Esophagus muscularis mucosa (tissue), 3 donors: ENCODE measurements around the gene ADORA1.

Source experiments
- POLR2A ChIP-seq: fragments of 450-650 bp; IDR thresholded peaks from one replicate; pipeline ENCODE4 v1.6.1; 2017; ENCODE audit warnings: antibody characterized with exemption, moderate library complexity, mild to moderate bottlenecking, low read depth
- POLR2AphosphoS5 ChIP-seq, 2 donors: sonication (generic); formaldehyde crosslinking; IDR thresholded peaks; one replicate each; pipeline ENCODE4 v1.6.1; 2017; ENCODE audit warnings: antibody characterized with exemption in 2 of 2
- TF ChIP-seq, protein P1 (sequence below), 3 experiments: fragments of 200-600 bp in 2 of 3; fragments of 450-650 bp in 1 of 3; sonication (generic) in 2 of 3; IDR thresholded peaks; one replicate each; pipeline ENCODE4 v1.5.1; 2017 to 2019; ENCODE audit warnings: antibody characterized with exemption in 3 of 3, mild to moderate bottlenecking in 2 of 3, moderate library complexity in 1 of 3

DNA sequence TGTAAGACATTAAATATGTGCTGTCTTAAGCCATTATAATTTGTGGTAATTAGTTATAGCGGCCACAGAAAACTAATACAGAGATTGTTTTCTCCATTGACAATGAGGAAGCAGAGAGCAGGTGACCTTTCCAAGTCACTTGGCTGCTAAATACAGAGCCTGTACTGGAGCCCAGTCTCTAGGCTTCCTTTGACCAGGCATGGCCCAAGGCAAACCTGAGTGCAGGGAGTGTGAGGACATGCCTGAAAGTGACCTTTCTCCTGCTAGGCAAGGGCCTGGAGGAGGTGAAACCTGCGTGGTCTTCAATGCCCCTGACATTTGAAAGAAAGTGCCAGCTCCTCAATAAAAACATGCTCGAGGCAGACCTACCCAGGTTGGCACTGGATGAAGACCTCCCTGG is 71.5 kb downstream of the ADORA1 start:
- TF ChIP-seq POLR2A = no peak
- TF ChIP-seq, protein P1, sequence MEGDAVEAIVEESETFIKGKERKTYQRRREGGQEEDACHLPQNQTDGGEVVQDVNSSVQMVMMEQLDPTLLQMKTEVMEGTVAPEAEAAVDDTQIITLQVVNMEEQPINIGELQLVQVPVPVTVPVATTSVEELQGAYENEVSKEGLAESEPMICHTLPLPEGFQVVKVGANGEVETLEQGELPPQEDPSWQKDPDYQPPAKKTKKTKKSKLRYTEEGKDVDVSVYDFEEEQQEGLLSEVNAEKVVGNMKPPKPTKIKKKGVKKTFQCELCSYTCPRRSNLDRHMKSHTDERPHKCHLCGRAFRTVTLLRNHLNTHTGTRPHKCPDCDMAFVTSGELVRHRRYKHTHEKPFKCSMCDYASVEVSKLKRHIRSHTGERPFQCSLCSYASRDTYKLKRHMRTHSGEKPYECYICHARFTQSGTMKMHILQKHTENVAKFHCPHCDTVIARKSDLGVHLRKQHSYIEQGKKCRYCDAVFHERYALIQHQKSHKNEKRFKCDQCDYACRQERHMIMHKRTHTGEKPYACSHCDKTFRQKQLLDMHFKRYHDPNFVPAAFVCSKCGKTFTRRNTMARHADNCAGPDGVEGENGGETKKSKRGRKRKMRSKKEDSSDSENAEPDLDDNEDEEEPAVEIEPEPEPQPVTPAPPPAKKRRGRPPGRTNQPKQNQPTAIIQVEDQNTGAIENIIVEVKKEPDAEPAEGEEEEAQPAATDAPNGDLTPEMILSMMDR (IDR thresholded peaks at IDR 0.05) = no peak
- no peak for TF ChIP-seq POLR2AphosphoS5 (IDR thresholded peaks at IDR 0.05)
